ENCODE data around the gene CD151.

The CD151 gene

DNA sequence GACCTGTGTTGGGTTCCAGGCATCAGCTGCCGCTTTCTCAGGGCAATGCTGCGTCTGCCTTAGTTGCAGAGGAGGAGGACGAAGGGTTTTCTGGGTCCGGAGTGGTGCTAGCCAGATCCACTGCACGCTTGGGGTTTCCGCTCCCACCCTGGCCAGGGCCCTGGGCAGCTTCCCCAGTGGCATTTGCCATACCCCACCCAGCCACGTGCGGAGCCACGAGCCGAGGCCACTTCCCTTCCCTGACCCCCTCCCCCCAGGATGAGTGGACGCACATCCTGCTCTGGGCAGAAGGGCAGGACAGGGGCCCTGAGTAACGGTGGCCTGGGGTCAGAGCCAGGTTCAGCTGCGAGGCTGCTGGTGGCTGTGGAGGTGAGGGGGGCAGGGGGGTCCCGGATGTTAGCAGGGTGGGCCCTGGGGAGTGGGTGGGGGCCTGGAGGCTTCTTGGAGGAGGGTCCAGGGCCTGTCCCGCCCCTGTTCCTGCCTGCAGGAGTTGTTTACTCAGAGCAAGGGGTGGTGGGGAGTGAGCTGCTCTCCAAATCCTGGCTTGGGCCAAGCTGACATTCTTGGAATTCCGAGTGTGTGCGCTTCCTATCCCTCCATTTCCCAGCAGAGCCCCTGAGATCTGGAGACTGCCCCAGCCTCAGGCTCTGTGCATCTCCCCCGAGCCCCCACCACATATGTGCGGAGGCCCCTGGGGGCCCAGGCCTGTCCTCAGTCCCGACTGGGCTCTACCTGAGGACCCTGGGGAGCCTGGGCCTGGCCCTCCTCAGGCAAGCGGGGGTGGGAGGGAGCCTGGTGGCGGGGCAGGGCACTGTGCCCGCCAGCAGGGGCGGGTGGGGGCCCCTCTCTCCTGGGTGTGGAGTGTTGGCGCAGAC, 11.3 kb downstream of the CD151 start:
- DNase-seq = peak; percentile 64

DNA sequence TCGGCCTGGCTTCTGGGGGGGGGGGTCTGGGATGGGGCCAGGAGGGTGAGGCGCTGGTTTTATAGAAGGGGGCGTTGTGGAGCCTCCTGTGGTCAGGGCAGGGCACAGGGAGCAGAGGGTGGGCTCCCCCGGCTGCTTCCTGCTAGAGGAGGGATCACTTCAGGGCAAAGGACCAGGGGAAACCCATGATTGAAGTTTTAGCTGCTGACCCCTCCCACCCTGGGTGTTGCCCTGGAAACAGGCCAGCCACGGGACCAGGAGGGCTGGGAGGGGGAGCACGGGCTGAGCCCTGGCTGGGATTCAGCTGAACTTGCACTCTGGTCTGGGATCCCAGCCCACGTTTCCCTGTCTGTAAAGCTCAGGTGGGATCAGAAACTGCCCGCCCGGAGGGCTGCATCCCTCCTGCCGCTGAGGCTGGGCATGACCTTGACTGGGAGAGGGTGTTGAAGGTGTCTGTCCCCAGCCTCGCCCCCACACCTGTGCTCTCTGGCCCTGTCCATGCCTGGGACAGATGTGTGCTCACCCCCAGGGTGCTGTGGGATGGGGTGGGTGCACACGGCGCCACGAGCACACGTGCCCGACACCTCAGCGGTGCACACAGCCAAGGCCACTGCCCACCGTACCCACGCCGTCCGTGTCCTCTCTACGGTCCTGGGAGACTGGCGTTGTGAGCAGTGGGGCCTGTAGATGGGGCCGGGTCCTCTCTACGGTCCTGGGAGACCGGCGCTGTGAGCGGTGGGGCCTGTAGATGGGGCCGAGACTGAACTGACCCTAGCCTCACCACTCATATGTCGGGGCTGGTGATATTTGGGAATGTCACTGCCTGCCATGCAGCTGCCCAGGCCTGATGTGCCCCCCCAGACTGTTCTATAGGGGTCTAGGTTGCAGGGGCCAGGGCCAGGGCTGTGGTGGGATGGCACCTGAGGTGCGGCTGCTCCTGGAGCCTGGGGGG, 12.2 kb downstream of the CD151 start:
- DNase-seq = no peak

DNA sequence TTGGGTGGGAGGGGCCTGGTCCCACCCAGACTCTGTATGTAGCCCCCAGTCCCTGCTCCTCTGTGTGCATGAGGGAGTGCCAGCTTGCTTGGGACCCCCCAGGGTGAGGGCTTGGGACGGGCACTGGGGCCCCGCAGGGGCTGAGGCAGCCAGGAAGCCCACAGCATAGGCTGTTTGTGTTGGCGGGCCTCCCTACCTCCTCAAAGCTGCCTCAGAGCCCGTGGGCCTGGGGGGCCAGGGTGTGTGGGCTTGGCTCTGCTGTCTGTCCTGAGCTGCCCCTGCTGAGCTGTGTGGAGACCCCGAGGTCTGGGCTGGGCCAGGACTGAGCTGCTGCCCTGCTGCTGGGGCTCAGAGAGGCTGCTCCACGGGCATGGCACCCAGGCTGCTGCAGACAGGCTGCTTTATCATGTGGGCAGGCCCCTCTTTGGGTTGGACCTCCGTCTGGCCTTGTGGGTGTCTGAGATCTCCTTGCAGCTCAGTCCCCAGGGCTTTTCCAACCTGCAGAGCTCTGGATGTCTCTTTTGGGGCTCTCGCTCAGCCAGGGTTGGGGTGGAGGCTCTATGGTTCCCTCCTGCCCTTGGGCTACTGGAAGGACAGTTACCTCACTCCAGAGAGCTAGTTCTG, 13.2 kb downstream of the CD151 start:
- DNase-seq = no peak

DNA sequence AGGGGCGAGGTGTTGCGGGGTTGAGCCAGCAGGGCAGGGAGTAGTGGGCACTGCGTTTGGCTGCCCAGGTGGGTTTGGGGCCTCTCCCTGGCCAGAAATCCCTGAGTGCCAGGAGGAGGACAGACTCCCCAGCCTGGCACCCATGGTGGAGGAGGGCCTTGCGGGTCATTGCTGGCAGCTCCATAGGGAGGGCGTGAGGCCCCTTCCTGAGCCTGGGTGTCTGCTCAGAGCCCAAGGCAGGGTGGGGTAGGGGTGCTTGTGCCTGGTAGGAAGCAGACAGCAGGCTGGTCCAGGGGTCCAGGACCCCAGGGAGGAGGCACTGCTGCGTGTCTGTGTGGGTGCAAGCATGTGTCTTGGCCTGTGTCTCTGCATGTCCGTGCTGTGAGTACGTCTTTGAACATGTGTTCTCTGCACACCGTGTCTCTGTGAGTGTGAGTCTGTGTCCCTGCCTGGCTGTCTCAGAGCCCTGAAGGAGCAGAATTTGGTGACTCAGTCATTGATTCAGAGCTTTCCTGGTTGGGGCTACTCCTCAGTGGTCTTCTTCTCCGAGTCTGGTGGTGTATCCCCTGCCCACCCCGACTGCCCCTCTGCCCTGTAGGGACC, 13.8 kb downstream of the CD151 start:
- DNase-seq = no peak

DNA sequence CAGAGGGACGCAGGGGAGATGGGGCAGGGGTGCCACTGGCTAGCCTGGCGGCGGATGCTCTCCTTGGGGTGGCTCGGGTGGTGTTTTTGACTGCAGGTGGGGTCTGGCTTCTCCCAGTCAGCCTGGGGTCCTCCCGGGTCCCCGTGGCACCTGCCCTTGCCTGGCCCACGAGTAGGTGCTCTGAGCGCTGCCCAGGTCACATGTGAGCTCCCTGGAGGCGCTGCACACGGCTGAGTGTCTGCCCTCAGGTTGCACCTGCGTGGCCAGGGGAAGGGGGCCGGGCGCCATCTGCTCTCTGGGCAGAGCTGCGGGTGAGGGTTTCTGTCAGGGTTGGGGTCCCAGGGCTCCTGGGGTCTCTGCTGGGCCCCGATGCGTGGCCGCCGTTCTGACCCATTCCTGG, 15.1 kb downstream of the CD151 start:
- DNase-seq = no peak

DNA sequence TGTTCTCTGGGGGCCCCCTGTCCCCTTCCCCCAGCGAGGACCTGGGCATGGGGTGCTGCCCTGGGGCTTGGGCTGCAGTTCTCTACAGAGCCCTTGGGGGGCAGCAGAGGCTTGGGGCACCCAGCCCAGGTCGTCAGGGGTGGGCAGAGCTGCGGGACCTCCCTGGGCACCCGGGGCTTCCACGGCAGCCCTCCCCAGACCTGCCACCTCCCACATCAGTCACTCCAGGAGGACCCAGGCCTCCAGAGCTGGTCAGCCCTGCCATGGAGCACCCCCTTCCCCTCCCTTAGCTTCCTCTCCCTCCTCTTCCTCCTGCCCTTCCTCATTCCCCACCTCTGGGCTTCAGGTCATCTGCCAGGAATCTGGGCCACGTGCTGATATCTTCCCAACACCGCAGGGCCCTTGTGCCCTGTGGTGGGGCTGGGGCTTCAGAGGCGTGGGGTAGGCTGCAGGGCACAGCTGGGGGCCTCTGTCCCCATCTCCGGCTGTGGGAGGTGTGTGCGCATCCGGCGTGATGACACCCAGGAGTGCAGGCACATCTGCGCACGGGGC, 15.7 kb downstream of the CD151 start:
- DNase-seq = peak; percentile 87

DNA sequence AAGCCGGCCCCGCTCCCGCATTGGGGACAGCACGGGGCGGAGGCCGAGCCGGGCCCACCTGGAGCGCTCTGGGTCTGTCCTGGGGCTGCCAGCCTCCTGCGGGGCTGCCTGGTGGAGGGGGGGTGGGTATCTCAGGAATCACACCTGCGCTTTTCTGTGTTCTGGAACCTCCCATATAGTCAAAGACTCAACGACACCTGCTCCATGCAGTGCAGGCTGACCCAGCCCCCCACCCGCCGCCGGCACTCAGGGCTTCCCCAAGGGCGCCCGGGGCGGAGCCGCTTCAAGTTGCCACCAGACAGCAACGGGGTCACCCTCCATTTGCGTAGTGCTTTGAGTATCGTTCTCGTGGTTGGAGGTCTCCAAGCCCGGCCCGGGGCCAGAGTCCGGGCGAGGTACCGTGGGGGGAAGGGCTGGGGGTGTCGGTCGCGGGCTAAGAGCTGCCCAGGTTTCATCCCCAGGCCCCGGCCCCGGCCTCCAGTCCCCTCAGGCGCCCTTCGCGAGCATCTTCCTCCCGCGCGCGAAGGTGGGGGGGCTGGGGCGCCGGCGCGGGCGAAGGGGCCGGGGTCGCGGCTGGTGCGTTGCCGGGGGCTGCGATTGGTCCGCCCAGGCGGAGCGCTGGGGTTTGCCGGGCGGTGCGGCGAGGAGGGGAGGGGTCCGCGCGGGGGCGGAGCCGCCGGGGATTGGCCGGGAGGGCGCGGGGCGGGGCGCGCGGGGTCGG, 16.5 kb downstream of the CD151 start:
- DNase-seq = peak; percentile 67

DNA sequence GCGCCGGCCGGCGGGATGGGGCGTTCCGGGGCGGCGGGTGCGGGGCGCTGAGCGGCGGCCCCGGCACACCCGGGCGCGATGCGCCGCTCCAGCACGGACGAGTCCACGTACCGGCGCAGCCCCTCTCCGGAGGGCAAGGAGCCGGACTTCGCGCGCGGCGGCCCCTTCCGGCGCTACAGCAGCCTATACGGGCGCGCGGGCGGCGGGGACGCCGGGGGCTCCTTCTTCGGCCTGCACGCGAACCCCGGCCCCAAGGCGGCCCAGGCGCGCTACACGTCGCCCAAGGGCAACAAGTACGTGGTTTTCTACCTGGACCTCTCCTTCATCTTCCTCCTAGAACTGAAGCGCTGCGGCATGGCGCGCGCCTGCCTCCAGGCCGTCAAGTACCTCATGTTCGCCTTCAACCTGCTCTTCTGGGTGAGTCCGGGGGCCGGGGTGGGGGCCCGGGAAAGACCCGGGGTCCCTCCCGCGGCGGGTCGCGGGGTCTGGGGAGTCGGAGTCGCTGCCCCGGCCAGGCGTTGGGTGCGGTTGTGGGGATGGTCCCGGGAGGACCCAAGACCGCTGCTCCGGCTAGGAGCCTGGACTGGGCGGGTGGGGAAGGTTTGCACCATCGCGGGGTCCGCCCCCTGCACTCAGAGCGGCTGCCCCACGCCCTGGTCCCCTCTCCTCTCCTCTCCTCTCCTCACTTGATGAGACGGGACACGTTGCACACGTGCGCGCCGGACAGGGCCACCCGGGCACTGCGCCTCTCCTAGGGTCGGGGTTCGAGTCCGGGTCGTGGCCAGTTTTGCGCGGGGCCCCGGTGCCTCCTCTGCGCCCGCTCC, 17.4 kb downstream of the CD151 start:
- no peak for DNase-seq

DNA sequence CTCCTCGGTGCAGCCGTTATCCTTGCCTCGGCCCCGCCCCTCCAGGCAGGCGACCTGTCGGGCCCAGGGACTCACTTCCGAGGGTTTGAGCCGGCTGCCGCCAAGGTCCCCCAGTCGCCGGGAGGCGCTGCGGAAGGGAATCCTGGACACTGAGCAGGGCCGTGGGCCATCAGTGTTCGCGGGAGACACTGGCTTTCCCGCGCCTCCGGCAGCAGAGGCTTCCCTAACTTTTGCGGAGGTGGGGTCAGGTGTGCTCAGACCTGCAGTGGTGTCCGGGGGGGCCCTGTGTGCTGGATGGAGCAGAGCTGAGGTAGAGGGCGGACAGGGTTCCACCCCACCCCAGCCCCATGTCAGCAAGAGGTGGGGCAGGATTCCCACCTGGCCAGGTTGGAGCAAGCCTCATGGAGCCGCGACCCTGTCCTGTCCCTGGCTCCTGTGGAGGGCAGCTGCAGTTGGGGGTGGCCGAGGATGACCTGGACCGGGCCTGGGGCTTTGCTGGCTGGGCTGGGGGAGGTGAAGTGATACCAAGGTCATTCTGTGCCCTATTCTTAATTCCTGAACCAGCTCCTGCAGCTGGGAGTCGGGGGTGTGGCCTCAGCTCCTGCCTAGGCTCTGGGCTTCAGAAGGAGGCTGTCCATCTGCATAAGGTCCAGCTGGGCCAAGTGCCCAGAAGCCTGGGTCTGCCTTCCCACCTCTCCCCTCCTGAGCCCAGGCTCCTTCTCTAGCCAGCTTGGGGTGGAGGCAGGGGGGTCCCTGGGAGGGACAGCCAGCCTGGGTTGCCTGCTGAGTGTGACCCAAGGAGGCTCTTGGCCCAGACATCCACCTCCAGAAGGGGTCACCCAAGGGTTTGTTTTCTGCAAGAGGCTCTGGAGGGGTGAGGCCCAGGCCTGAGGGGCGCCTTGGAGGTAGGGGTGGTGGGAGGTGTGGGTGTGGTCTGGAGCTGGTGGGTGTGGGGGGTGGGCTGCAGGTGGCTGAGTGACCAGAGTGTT, 18.3 kb downstream of the CD151 start:
- no peak for DNase-seq

DNA sequence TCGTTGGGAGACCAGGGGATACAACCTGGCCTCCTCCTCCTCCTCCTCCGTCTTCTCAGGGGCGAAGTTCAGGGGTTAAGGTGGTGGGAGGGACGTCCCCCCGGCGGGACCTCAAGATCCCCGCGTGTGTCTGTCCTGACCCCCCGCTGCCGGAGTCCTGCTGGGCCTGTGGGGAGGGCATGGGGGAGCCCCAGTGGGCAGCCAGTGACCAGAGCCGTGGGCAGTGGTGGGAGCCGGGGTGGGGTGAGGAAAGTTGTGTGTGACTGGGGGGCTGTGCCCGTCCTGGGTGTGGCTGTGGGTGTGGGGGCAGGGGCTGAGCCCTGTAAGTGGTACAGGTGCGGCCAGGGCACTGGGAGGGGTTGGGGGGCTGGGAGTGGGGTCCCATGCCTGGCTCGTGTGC, 20.0 kb downstream of the CD151 start:
- DNase-seq = no peak

DNA sequence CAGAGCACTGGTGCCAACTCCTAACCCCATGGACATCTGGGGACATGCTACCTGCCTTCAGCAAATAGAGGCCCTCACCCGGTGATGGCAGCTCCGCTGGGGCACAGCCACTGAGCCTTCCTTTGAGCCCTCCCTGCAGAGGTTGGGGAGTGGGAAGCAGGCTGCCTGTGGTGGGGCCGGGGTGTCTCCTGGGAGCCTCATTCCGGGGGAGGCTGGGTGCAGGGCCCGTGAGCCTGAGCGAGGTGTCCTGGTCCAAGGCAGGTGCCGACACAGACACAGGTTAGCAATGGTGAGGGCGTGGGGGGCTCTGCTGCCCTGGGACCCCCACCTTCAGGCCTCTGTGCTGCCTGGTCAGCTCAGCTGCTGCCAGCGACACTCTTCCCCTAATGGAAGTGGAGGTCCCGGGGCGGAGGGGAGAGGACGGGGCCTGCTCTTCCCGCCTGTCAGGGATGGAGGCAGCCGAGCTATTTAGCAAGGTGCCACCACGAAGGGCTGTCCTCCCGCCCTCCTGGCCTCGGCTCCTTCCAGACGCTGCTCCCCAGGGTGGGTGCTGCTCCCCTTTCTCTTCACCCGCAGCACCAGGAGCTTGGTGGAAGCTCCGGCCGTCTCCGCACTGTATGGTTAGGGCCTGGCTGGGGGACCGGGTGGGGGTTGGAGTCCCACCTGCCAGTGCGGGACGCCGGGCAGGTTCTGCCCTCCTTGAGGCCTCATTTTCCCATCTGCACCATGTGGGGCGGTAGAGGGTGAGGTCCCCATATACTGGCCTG, 21.1 kb downstream of the CD151 start:
- no peak for DNase-seq

DNA sequence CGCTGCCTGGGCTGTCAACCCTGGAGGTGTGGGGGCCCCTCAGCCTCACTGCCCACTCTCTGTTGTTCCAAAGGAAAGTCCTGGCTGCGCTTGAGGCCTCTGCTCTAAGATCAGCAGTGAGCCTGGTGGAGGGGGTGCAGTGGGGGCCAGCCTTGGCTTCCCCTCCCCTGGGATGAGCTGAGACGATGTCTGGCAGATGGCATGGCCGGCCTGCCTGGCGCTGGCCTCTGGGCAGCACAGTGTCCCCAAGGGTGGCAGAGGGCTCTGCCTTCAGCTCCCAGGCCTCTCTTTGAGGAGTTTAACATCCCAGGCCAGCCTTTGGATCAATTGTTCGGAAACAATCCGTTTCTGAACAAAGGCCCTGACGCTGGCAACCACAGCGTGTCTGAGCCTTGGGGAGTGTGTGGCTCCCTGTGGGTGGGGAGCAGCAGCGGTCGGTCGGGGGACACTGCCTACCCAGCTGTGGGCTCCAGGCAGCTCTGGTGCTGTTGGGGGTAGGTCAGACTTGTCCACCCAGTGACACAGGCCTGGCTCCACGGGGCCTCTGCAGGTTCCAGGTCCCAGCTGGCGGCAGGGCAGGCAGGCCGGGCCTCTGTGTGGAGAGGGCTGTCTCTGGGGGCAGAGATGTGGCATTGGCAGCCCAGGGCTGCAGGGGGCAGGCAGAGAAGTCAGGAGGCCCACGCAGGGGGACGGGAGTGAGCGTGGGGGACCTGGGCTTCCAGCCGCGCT, 22.0 kb downstream of the CD151 start:
- DNase-seq = no peak

DNA sequence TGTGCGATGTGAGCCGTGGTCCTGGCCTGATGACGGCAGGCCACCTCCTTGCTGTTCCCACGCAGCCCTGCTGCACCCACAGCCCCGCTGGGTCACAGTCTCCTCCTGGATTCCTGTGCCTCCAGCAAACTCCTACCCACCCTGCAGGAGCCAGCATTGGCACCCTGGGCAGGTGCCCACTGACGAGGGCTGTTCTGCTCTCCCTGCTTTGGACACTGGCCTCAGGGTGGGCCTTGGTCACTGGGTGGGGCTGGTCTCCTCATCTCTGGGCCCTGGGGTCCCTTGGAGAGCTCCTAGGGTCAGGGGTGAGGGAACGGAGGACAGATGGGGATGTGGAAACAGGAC, 22.6 kb downstream of the CD151 start:
- no peak for DNase-seq

DNA sequence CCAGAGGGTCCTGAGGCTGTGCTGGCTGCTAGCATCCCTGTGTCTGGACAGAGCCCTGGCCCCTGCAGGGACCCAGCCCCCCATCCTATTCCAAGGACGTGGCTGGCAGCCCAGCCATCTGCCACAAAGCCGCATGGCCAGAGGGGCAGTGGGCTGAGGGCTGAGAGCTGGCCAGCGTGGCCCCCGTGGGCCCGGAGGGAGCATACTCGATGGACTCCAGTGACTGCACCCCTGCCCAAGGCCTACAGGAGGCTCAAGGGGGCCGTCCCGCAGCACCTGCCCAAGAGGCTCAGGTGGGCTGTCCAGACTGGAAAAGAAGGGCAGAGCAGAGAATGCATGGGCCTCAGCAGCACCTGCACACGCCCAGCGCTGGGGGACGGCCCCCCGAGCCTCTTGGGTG, 23.0 kb downstream of the CD151 start:
- DNase-seq = no peak

DNA sequence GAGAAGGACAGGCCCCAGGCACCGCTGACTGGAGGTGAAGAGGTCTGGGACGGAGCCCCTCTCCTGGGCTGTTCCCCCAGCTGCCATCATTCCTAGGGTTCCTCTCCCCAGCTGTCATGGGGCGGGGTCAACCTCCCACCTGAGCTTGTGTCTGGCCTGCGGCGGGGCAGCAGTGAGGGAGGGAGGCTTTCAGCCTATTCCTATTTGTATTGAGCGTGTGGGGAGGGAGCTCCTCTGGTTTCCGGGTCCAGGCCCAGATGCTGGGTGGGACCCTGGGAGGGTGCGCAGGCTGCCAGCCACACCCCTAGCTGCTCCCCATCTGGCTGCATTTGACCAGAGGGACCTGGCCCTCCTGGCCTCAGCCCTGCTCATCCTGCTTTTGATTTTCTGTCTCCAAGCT, 23.6 kb downstream of the CD151 start:
- DNase-seq = no peak

DNA sequence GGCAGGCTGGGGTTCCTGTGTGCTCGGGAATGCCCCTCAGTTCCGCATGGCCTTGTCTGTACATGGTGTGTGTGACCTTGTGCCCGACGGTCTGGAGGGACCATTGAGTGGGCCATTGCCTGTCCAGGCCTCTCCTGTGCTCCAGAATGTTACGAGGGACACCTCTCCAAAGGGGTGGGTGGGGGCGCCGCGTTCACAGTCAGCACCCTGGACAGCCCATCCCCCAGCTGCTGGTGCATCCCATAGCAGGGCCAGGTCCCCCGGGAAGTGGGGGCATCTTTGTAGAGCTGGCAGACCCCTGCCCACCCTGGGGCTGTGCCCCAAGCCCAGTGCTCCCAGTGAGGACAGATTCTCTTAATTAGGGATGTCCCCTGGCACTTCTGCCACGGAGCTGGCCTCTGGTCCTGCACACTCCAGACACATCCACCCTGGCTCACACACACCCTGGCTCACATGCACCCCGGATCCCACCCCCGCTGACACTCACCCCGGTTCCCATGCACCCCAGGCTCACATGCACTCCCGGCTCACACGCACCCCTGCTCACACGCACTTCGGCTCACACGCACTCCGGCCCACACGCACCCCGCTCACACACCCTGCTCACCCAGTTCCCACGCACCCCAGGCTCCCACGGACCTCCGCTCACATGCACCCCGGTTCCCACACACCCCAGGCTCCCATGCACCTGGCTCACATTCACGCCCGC, 25.5 kb downstream of the CD151 start:
- no peak for DNase-seq

DNA sequence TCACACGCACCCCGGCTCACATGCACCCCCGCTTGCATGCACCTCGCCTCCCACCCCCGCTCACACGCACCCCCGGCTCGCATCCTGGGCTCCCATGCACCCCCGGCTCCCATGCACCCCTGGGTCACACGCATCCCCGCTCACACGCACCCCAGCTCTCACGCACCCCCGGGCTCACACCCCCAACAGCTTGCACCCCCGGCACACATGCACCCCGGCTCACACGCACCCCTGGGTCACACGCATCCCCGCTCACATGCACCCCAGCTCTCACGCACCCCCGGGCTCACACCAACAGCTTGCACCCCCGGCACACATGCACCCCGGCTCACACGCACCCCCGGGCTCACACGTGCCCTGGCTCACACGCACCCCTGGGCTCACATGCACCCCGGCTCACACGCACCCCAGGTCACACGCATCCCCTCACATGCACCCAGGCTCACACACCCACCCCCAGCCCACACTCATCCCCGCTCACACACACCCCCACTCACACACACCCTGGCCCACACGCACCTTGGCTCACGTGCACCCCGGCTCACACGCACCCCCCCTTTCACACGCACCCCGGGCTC, 26.1 kb downstream of the CD151 start:
- DNase-seq = no peak
